H1 (cell line): Measurements from ENCODE around the gene PHYH. TPM values are rescaled to one million over a fixed set of nuclear protein-coding genes. Genes with fewer than 3 reads are reported as not detected.

ENCODE experiments used
- CTCF ChIA-PET: fragments of 300-600 bp; sonication (Branson Sonifier 250); formaldehyde crosslinking; loops from one replicate; lab custom pipeline; 2021; ENCODE audit not compliant: partially characterized antibody; lab: Charles Lee
- POLR2A ChIA-PET: fragments of 300-600 bp; sonication (Branson Sonifier 250); formaldehyde crosslinking; loops from one replicate; lab custom pipeline; 2021; ENCODE audit warnings: inconsistent platforms; ENCODE audit not compliant: partially characterized antibody; lab: Charles Lee
- DNase-seq, 2 experiments: peaks; one replicate each; pipeline versions ENCODE4 v3.0.0 to v3.0.0-alpha.2; 2010 to 2022; ENCODE audit warnings: low spot score in 2 of 2, low read depth in 1 of 2, mixed read lengths in 1 of 2
- FAIRE-seq: peaks from 2 replicates; lab custom pipeline; 2011; peaks lifted over from hg19 to GRCh38; lab: Jason Lieb, UNC
- H2AFZ ChIP-seq: 2 replicates; pipeline ENCODE4 v1.8.1; 2012; ENCODE audit warnings: low read length, inconsistent platforms
- H2AK5ac ChIP-seq: 2 replicates; pipeline ENCODE4 v1.6.1; 2013; ENCODE audit warnings: low read depth, low read length
- H2BK120ac ChIP-seq: replicated peaks from 2 replicates; pipeline ENCODE3; 2013; ENCODE audit warnings: low read depth, low read length, inconsistent platforms
- H2BK12ac ChIP-seq: 2 replicates; pipeline ENCODE4 v1.6.1; 2013; ENCODE audit warnings: low read depth, low read length
- H2BK15ac ChIP-seq: 2 replicates; pipeline ENCODE4 v1.6.1; 2013; ENCODE audit warnings: low read length
- H2BK20ac ChIP-seq: 2 replicates; pipeline ENCODE4 v1.6.1; 2013; ENCODE audit warnings: low read length
- H2BK5ac ChIP-seq: 2 replicates; pipeline ENCODE4 v1.6.1; 2013; ENCODE audit warnings: low read depth, low read length
- H3K14ac ChIP-seq: 2 replicates; pipeline ENCODE4 v1.6.1; 2013; ENCODE audit warnings: inconsistent platforms; ENCODE audit not compliant: insufficient read length
- H3K18ac ChIP-seq: 2 replicates; pipeline ENCODE4 v1.6.1; 2013; ENCODE audit warnings: low read length; ENCODE audit errors: extremely low read depth
- H3K23ac ChIP-seq: 2 replicates; pipeline ENCODE4 v1.6.1; 2013; ENCODE audit warnings: inconsistent platforms; ENCODE audit not compliant: insufficient read length
- H3K23me2 ChIP-seq: 2 replicates; pipeline ENCODE4 v1.6.1; 2013; ENCODE audit warnings: low read depth, low read length
- H3K27ac ChIP-seq: 2 replicates; pipeline ENCODE4 v1.6.1; 2011; ENCODE audit warnings: low read depth, low read length, inconsistent platforms
- H3K27me3 ChIP-seq, 4 experiments: replicated peaks in 1 of 4; 1 replicate in 1 of 4; 2 replicates in 3 of 4; pipeline versions ENCODE4 v1.6.1 to v1.8.1; 2011 to 2013; ENCODE audit warnings: low read length in 3 of 4, mild to moderate bottlenecking in 3 of 4, inconsistent platforms in 2 of 4, mixed read lengths in 2 of 4, moderate library complexity in 1 of 4; ENCODE audit not compliant: control insufficient read depth in 3 of 4, insufficient read depth in 3 of 4; ENCODE audit errors: extremely low read depth in 1 of 4
- H3K36me3 ChIP-seq, 4 experiments: 2 replicates each; pipeline versions ENCODE4 v1.6.1 to v1.8.1; 2011 to 2013; ENCODE audit warnings: mild to moderate bottlenecking in 4 of 4, low read length in 3 of 4, moderate library complexity in 2 of 4, control low read depth in 1 of 4, inconsistent platforms in 1 of 4; ENCODE audit not compliant: insufficient read depth in 4 of 4, control insufficient read depth in 2 of 4
- H3K4ac ChIP-seq: replicated peaks from 2 replicates; pipeline ENCODE3; 2013; ENCODE audit warnings: low read length, low read depth, mixed read lengths, inconsistent platforms; ENCODE audit not compliant: insufficient read length
- H3K4me1 ChIP-seq, 4 experiments: replicated peaks in 1 of 4; 1 replicate in 1 of 4; 2 replicates in 3 of 4; pipeline versions ENCODE4 v1.6.1 to v1.8.1; 2011 to 2013; ENCODE audit warnings: low read length in 3 of 4, inconsistent platforms in 2 of 4, mixed read lengths in 1 of 4; ENCODE audit not compliant: insufficient read depth in 4 of 4, control insufficient read depth in 3 of 4
- H3K4me2 ChIP-seq, 2 experiments: 2 replicates each; pipeline versions ENCODE4 v1.6.1 to v1.8.1; 2011 to 2013; ENCODE audit warnings: low read depth in 2 of 2, low read length in 2 of 2, control low read depth in 1 of 2, inconsistent platforms in 1 of 2, mild to moderate bottlenecking in 1 of 2; ENCODE audit not compliant: insufficient read depth in 1 of 2
- H3K4me3 ChIP-seq, 4 experiments: fragments of 200-600, 300-600 bp in 1 of 4; sonication (generic), shearing (Covaris generic), sonication (Bioruptor Twin) in 1 of 4; 2 replicates each; pipeline versions ENCODE4 v1.5.1 to v1.8.1; 2011 to 2016; ENCODE audit warnings: low read length in 4 of 4, low read depth in 3 of 4, control low read depth in 2 of 4, inconsistent platforms in 2 of 4, mild to moderate bottlenecking in 2 of 4, mixed read lengths in 1 of 4, moderate library complexity in 1 of 4; ENCODE audit not compliant: insufficient read depth in 2 of 4; ENCODE audit errors: extremely low read depth in 1 of 4
- H3K56ac ChIP-seq: replicated peaks from 2 replicates; pipeline ENCODE3; 2013; ENCODE audit warnings: low read depth, mild to moderate bottlenecking, mixed read lengths, low read length, inconsistent platforms; ENCODE audit not compliant: insufficient read length
- H3K79me1 ChIP-seq: 2 replicates; pipeline ENCODE4 v1.6.1; 2013; ENCODE audit warnings: low read depth, low read length, control low read depth
- H3K79me2 ChIP-seq, 2 experiments: 2 replicates each; pipeline versions ENCODE4 v1.6.1 to v1.8.1; 2012 to 2013; ENCODE audit warnings: low read length in 2 of 2, mild to moderate bottlenecking in 2 of 2, inconsistent platforms in 1 of 2; ENCODE audit not compliant: insufficient read depth in 2 of 2, control insufficient read depth in 1 of 2
- H3K9ac ChIP-seq, 4 experiments: replicated peaks in 1 of 4; 1 replicate in 1 of 4; 2 replicates in 3 of 4; pipeline versions ENCODE4 v1.6.1 to v1.8.1; 2011 to 2013; ENCODE audit warnings: low read depth in 3 of 4, low read length in 3 of 4, control low read depth in 2 of 4, mild to moderate bottlenecking in 2 of 4, moderate library complexity in 2 of 4, inconsistent platforms in 1 of 4; ENCODE audit errors: extremely low read depth in 1 of 4
- H3K9me3 ChIP-seq, 2 experiments: 2 replicates each; pipeline versions ENCODE4 v1.6.1 to v1.8.1; 2012 to 2013; ENCODE audit warnings: mild to moderate bottlenecking in 2 of 2, moderate library complexity in 2 of 2, control low read depth in 1 of 2, inconsistent platforms in 1 of 2, low read depth in 1 of 2, low read length in 1 of 2, mixed read lengths in 1 of 2; ENCODE audit not compliant: insufficient read depth in 2 of 2
- H4K20me1 ChIP-seq, 2 experiments: replicated peaks in 1 of 2; 2 replicates each; pipeline versions ENCODE3 to v1.8.1; 2011 to 2013; ENCODE audit warnings: inconsistent platforms in 2 of 2, low read length in 2 of 2, mild to moderate bottlenecking in 1 of 2; ENCODE audit not compliant: insufficient read depth in 2 of 2, control insufficient read depth in 1 of 2
- H4K5ac ChIP-seq: 2 replicates; pipeline ENCODE4 v1.6.1; 2013; ENCODE audit warnings: low read length, low read depth, mixed read lengths, inconsistent platforms; ENCODE audit not compliant: insufficient read length
- H4K8ac ChIP-seq: 2 replicates; pipeline ENCODE4 v1.8.0; 2013; ENCODE audit warnings: mild to moderate bottlenecking, moderate library complexity, low read length, inconsistent platforms; ENCODE audit not compliant: insufficient read depth; ENCODE audit errors: extremely low read depth
- H4K91ac ChIP-seq: replicated peaks from 2 replicates; pipeline ENCODE3; 2013; ENCODE audit warnings: low read length, mixed read lengths, inconsistent platforms; ENCODE audit not compliant: insufficient read length
- CTBP2 ChIP-seq: IDR thresholded peaks from 2 replicates; pipeline ENCODE4 v1.7.0; 2011; ENCODE audit warnings: borderline replicate concordance, mild to moderate bottlenecking, moderate library complexity, mixed read lengths, low read length; ENCODE audit not compliant: insufficient read depth, insufficient read length
- EP300 ChIP-seq, 2 experiments: IDR thresholded peaks; 1 replicate in 1 of 2; 2 replicates in 1 of 2; pipeline ENCODE4 v1.6.1; 2011 to 2012; ENCODE audit warnings: low read depth in 2 of 2, low read length in 2 of 2, mild to moderate bottlenecking in 2 of 2, borderline replicate concordance in 1 of 2, inconsistent platforms in 1 of 2, moderate library complexity in 1 of 2
- HDAC2 ChIP-seq, 2 experiments: fragments of 300-600 bp in 1 of 2; sonication (generic) in 1 of 2; IDR thresholded peaks; 2 replicates each; pipeline ENCODE4 v1.6.1; 2011 to 2012; ENCODE audit warnings: low read depth in 2 of 2, low read length in 2 of 2, mild to moderate bottlenecking in 2 of 2, moderate library complexity in 2 of 2, borderline replicate concordance in 1 of 2, inconsistent platforms in 1 of 2
- JUND ChIP-seq: IDR thresholded peaks from 2 replicates; pipeline ENCODE4 v1.6.1; 2011; ENCODE audit warnings: mild to moderate bottlenecking, improper control_type of control experiment, low read length
- SAP30 ChIP-seq: fragments of 300-600 bp; sonication (generic); IDR thresholded peaks from 2 replicates; pipeline ENCODE4 v1.7.1; 2012; ENCODE audit warnings: low read length, moderate library complexity, mild to moderate bottlenecking, inconsistent platforms; ENCODE audit not compliant: insufficient read depth, insufficient replicate concordance
- SIRT6 ChIP-seq: IDR thresholded peaks from one replicate; pipeline ENCODE4 v1.7.1; 2012; ENCODE audit warnings: low read length, inconsistent platforms
- SP4 ChIP-seq: IDR thresholded peaks from 2 replicates; pipeline ENCODE4 v1.6.1; 2012; ENCODE audit warnings: low read length, inconsistent platforms
- USF2 ChIP-seq: IDR thresholded peaks from 2 replicates; pipeline ENCODE4 v1.6.1; 2011; ENCODE audit warnings: low read length, improper control_type of control experiment
- WGBS, 2 experiments: shearing (Covaris generic) in 1 of 2; methylation state at CpG; one replicate each; pipeline versions ENCODE4 v1.1.6 to v1.1.7; 2013 to 2015; ENCODE audit warnings: low lambda C conversion rate in 2 of 2, mixed read lengths in 2 of 2, inconsistent platforms in 1 of 2, low coverage in 1 of 2, missing lambda C conversion rate in 1 of 2; ENCODE audit not compliant: insufficient replicate concordance in 2 of 2, insufficient coverage in 1 of 2, insufficient read length in 1 of 2; ENCODE audit errors: extremely low coverage in 1 of 2, missing lambda C conversion rate in 1 of 2; 5-methylcytosine and 5-hydroxymethylcytosine counted together
- polyA plus RNA-seq, 7 experiments: library from polyadenylated mRNA; depleted of rRNA in 3 of 7; stranded (reverse) in 5 of 7; unstranded in 2 of 7; fragments of >200 nt in 5 of 7; fragments of 200-250 nt in 2 of 7; gene quantifications; 1 replicate in 5 of 7; 2 replicates in 1 of 7; 4 replicates in 1 of 7; pipeline versions ENCODE4 v1.2.1 to v1.2.3, GENCODE V29; 2011 to 2013; ENCODE audit warnings: missing spikeins in 2 of 7, mixed read lengths in 2 of 7
- total RNA-seq: library from RNA; stranded (reverse); fragmentation: NEBNext Ultra II Directional; extraction: Animal tissue kit (Norgen Biotek cat#: 25700); gene quantifications from 2 replicates; pipeline ENCODE4 v1.2.1, GENCODE V29; 2021
- TF ChIP-seq, protein P1 (sequence below): IDR thresholded peaks from 2 replicates; pipeline ENCODE4 v1.6.1; 2012; ENCODE audit warnings: low read length, inconsistent platforms

PHYH gene
- total and polyA plus RNA-seq, 2 of the 8 experiments (the other 6 are each of a cell fraction or from before 2014, with no cell fraction given), result 22.0 to 22.7 TPM

DNA sequence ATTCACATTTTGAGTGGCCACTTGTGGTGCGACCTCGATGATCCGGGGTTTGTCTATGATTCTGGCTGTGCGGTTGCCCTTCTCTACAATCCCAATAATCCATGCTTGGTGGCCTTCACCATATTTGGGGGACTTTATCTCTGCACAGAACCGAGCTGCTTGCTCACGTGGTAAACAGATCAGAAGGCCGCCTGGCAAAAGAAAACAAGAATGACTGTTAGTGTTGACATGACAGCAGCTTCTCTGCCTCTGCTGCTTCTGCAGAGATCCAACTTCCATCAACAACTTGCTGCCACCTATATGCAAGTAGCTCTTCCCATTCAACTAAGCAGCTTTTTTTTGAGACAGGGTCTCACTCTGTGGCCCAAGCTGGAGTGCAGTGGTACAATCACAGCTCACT is 19.3 kb upstream of the PHYH start:
- DNase-seq (no peak), FAIRE-seq (no peak)
- H3K36me3 ChIP-seq, result peaks cover 21 to 50% (median 37%) of the 10 kb centered on the region in 4 experiments
- no peaks in the 10 kb centered on the region for H3K9me3 ChIP-seq
- no peak overlapping the region for H3K14ac ChIP-seq
- WGBS, 2 experiments, result 98% methylated on average over 7 of the region's 7 CpGs; no CpG with 5 or more reads in 1 of the 2 experiments
- ChIA-PET CTCF (interaction anchor here (0.6 to 1.8 kb wide), 5 partner anchors 16 to 122 kb away, joined by 3 to 9 read pairs (median 4); no protein-coding TSS in a partner anchor), POLR2A (interaction anchor here (0.6 to 1.4 kb wide), 6 partner anchors 8 to 31 kb away, joined by 3 to 7 read pairs (median 4); no protein-coding TSS in a partner anchor)
- H2BK120ac ChIP-seq, result no peak overlapping the region
- no peak overlapping the region for H3K18ac ChIP-seq
- H3K27ac ChIP-seq, result no peak overlapping the region
- H4K20me1 ChIP-seq, result peaks cover 0 to 1% of the 10 kb centered on the region in 2 experiments
- H3K79me2 ChIP-seq, result no peaks in the 10 kb centered on the region
- no peak overlapping the region for H2AK5ac ChIP-seq
- no peak overlapping the region for H2BK5ac ChIP-seq
- no peak overlapping the region for H4K91ac ChIP-seq
- H2BK12ac ChIP-seq, result no peak overlapping the region
- no peak overlapping the region for H3K9ac ChIP-seq
- H4K8ac ChIP-seq, result no peak overlapping the region
- H3K4ac ChIP-seq, result no peak overlapping the region
- H3K79me1 ChIP-seq, result no peaks in the 10 kb centered on the region
- no peak overlapping the region for H3K4me2 ChIP-seq
- no peak overlapping the region for H2BK20ac ChIP-seq
- peaks cover 2% of the 10 kb centered on the region; the same call in 1 of the 2 replicates for H3K23me2 ChIP-seq
- H4K5ac ChIP-seq, result no peak overlapping the region
- no peak overlapping the region for H3K56ac ChIP-seq
- H3K23ac ChIP-seq, result no peak overlapping the region
- H2BK15ac ChIP-seq, result no peak overlapping the region
- no peak overlapping the region for H2AFZ ChIP-seq
- no peaks in the 10 kb centered on the region for H3K27me3 ChIP-seq
- H3K4me1 ChIP-seq, result peaks cover 0 to 2% (median 0%) of the 10 kb centered on the region in 4 experiments; a peak in 1 of 7 replicates
- no peak overlapping the region for H3K4me3 ChIP-seq
- TF ChIP-seq USF2 (no peak), EP300 (IDR thresholded peaks at IDR 0.05; ENCODE audit: borderline replicate concordance in 1 of 2, low read depth in 2 of 2, low read length in 2 of 2) (no peak), SIRT6 (no peak), SP4 (no peak), SAP30 (no peak), HDAC2 (IDR thresholded peaks at IDR 0.05; ENCODE audit: borderline replicate concordance in 1 of 2, low read depth in 2 of 2, low read length in 2 of 2) (no peak), JUND (no peak), CTBP2 (no peak)
- TF ChIP-seq, protein P1, sequence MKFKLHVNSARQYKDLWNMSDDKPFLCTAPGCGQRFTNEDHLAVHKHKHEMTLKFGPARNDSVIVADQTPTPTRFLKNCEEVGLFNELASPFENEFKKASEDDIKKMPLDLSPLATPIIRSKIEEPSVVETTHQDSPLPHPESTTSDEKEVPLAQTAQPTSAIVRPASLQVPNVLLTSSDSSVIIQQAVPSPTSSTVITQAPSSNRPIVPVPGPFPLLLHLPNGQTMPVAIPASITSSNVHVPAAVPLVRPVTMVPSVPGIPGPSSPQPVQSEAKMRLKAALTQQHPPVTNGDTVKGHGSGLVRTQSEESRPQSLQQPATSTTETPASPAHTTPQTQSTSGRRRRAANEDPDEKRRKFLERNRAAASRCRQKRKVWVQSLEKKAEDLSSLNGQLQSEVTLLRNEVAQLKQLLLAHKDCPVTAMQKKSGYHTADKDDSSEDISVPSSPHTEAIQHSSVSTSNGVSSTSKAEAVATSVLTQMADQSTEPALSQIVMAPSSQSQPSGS, result no peak
